ENCODE results near the gene AMZ1.
"Not testable (repeated sequence)": the region's sequence is repeated elsewhere in the genome, so short reads cannot be mapped to it uniquely, and the experiment has no call there.

The AMZ1 gene

GRCh38 chr7:2717293-2718261 lies 29.6 kb downstream of the AMZ1 start:
- peaks cover 19% of the 10 kb centered on the region for H3K36me3 ChIP-seq (ENCODE audit: insufficient read depth, low read length)
- no peak overlapping the region for H3K9ac ChIP-seq (ENCODE audit: low read depth, low read length)
- no peaks in the 10 kb centered on the region for H3K4me1 ChIP-seq (ENCODE audit: insufficient read depth, low read length)
- 94% methylated on average over 47 of the region's 47 CpGs for WGBS
- H3K9me3 ChIP-seq (ENCODE audit: insufficient read depth, low read depth, low read length), result no peaks in the 10 kb centered on the region
- H3K4me3 ChIP-seq (ENCODE audit: low read length), result no peak overlapping the region
- no peak overlapping the region for H3K27ac ChIP-seq (ENCODE audit: low read depth, low read length)
- no peaks in the 10 kb centered on the region for H3K27me3 ChIP-seq (ENCODE audit: insufficient read depth, low read length)

DNA sequence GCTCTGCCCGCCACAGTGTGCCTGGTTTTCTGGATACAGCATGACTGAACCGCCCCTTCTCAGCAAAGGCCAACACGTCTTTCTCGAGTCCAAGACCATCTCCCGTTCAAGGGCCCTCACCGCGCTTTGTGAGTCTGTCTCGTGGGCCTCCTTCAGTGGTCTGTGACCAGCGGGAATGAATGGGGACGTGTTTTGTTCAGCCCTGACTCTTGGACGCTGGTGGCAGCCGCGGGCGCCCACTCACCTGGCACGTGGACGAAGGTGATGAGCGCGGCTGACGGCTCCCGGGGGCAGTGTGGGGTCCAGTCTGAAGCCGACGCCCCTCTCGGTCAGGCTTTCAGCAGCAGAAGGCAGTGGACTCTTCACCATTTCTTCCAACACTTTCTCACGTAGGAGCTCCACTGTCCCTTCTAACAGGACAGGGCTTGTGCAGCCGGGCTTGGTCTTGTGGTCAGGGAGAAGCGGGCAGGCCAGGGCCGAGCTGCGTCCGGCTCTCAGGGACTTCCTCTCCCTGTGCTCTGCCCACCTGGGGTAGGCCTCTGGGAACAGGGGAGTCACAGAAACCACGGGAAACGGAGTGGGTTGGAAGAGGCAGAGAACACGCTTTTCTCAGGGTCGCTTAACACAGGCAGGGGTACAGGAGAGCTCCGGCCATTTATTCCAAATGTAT lies 30.4 kb downstream of the AMZ1 start:
- Histone ChIP-seq H3K27me3 (ENCODE audit: insufficient read depth, low read length) (no peaks in the 10 kb centered on the region), H3K4me3 (ENCODE audit: low read length) (no peak overlapping the region), H3K9ac (ENCODE audit: low read depth, low read length) (no peak overlapping the region), H3K9me3 (ENCODE audit: insufficient read depth, low read depth, low read length) (no peaks in the 10 kb centered on the region), H3K36me3 (ENCODE audit: insufficient read depth, low read length) (peaks cover 21% of the 10 kb centered on the region), H3K27ac (ENCODE audit: low read depth, low read length) (no peak overlapping the region), H3K4me1 (ENCODE audit: insufficient read depth, low read length) (no peaks in the 10 kb centered on the region)
- 93% methylated on average over 34 of the region's 34 CpGs for WGBS

DNA sequence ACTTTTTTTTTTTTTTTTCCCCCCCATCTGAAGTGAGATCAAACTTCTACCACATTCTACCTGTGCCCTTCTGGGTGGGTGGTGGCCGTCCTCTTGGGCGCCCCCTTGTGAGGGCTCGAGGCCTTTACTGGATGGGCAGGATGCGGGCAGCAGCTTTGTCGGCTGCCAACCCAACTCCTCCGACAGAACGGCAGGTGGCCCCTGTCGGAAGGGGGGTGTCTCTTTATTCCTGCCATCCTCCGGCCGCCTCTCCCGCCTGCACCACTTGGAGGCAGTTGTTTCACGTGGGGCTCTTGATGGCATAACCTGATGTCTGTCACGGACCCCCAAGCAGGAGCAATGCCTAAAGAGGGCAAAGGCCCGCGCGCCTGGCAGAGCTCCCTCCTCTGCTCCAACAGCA lies 31.0 kb downstream of the AMZ1 start:
- no peak overlapping the region for H3K27ac ChIP-seq (ENCODE audit: low read depth, low read length)
- H3K4me3 ChIP-seq (ENCODE audit: low read length), result no peak overlapping the region
- H3K9ac ChIP-seq (ENCODE audit: low read depth, low read length), result no peak overlapping the region
- WGBS, result 71% methylated on average over 16 of the region's 16 CpGs
- no peaks in the 10 kb centered on the region for H3K9me3 ChIP-seq (ENCODE audit: insufficient read depth, low read depth, low read length)
- no peaks in the 10 kb centered on the region for H3K27me3 ChIP-seq (ENCODE audit: insufficient read depth, low read length)
- peaks cover 22% of the 10 kb centered on the region for H3K36me3 ChIP-seq (ENCODE audit: insufficient read depth, low read length)
- no peaks in the 10 kb centered on the region for H3K4me1 ChIP-seq (ENCODE audit: insufficient read depth, low read length)

- Histone ChIP-seq H3K4me1 (ENCODE audit: insufficient read depth, low read length) (no peaks in the 10 kb centered on the region), H3K4me3 (ENCODE audit: low read length) (no peak overlapping the region), H3K36me3 (ENCODE audit: insufficient read depth, low read length) (peaks cover 30% of the 10 kb centered on the region), H3K27me3 (ENCODE audit: insufficient read depth, low read length) (no peaks in the 10 kb centered on the region), H3K9me3 (ENCODE audit: insufficient read depth, low read depth, low read length) (no peaks in the 10 kb centered on the region), H3K9ac (ENCODE audit: low read depth, low read length) (no peak overlapping the region), H3K27ac (ENCODE audit: low read depth, low read length) (no peak overlapping the region)
- 93% methylated on average over 16 of the region's 16 CpGs for WGBS
These were observed 32.0 kb downstream of the AMZ1 start for GRCh38 chr7:2720024-2720423.

GRCh38 chr7:2721842-2722241 lies 33.8 kb downstream of the AMZ1 start:
- Histone ChIP-seq H3K4me1 (ENCODE audit: insufficient read depth, low read length) (no peaks in the 10 kb centered on the region), H3K27ac (ENCODE audit: low read depth, low read length) (no peak overlapping the region), H3K9me3 (ENCODE audit: insufficient read depth, low read depth, low read length) (no peaks in the 10 kb centered on the region), H3K27me3 (ENCODE audit: insufficient read depth, low read length) (no peaks in the 10 kb centered on the region), H3K4me3 (ENCODE audit: low read length) (no peak overlapping the region), H3K9ac (ENCODE audit: low read depth, low read length) (no peak overlapping the region), H3K36me3 (ENCODE audit: insufficient read depth, low read length) (peaks cover 31% of the 10 kb centered on the region)
- WGBS, result 97% methylated on average over 19 of the region's 19 CpGs

GRCh38 chr7:2722591-2722990 lies 34.6 kb downstream of the AMZ1 start:
- Histone ChIP-seq H3K36me3 (ENCODE audit: insufficient read depth, low read length) (peaks cover 32% of the 10 kb centered on the region), H3K27me3 (ENCODE audit: insufficient read depth, low read length) (no peaks in the 10 kb centered on the region), H3K4me1 (ENCODE audit: insufficient read depth, low read length) (no peaks in the 10 kb centered on the region), H3K4me3 (ENCODE audit: low read length) (no peak overlapping the region), H3K9ac (ENCODE audit: low read depth, low read length) (no peak overlapping the region), H3K27ac (ENCODE audit: low read depth, low read length) (no peak overlapping the region), H3K9me3 (ENCODE audit: insufficient read depth, low read depth, low read length) (no peaks in the 10 kb centered on the region)
- WGBS, result 97% methylated on average over 4 of the region's 4 CpGs

DNA sequence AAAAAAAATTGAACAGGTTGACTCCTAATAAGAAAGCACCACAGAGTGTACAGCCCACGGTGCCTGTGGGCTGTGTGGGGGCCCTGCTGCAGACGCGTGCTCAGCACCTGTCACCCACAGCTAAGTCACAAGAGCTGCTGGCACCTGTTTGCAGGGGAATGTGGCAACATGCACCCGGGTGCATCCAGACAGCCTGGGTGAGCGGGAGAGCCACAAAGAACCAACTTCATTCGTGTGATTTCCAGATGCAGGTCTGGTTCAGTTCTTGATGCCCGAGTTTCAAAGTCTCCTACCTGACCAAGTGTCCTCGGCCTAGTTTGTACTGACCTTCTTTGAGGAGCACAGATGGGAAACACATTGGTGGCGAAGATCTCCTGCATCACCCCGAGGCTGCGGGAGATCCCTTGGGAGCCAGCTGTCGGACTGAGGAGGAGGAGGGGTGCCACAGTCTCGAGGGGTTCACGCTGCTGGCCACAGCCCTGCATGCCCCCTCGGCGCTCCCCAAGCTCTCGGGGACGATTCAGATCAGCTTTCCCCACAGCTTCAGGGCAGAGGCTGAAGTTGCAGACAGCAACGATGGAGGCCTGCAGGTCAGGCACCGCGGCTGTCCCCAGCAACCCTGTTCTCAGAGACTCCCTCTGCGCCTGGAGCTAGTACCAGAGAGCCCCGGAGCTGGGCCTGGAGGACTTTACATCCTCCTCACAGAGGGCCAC lies 35.3 kb downstream of the AMZ1 start:
- 91% methylated on average over 23 of the region's 23 CpGs for WGBS
- H3K9ac ChIP-seq (ENCODE audit: low read depth, low read length), result no peak overlapping the region
- no peaks in the 10 kb centered on the region for H3K27me3 ChIP-seq (ENCODE audit: insufficient read depth, low read length)
- no peaks in the 10 kb centered on the region for H3K9me3 ChIP-seq (ENCODE audit: insufficient read depth, low read depth, low read length)
- H3K27ac ChIP-seq (ENCODE audit: low read depth, low read length), result no peak overlapping the region
- no peak overlapping the region for H3K4me3 ChIP-seq (ENCODE audit: low read length)
- no peaks in the 10 kb centered on the region for H3K4me1 ChIP-seq (ENCODE audit: insufficient read depth, low read length)
- peaks cover 29% of the 10 kb centered on the region for H3K36me3 ChIP-seq (ENCODE audit: insufficient read depth, low read length)

DNA sequence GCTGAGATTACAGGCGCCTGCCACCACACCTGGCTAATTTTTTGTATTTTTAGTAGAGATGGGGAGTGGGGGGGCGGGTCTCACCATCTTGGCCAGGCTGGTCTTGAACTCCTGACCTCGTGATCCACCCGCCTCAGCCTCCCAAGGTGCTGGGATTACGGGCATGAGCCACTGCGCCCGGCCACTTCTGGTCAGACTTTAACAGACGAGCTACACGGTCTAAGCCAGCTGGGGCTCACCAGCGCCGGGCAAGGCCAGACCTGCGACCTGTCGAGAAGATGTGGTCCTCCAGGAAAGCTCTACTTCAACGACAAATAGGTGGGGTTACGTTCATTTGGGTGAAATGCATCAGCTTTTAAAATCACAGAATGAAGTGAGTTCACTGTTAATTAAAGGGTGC lies 36.0 kb downstream of the AMZ1 start:
- H3K9ac ChIP-seq (ENCODE audit: low read depth, low read length); H3K27ac ChIP-seq (ENCODE audit: low read depth, low read length); H3K4me3 ChIP-seq (ENCODE audit: low read length); H3K4me1 ChIP-seq (ENCODE audit: insufficient read depth, low read length); H3K27me3 ChIP-seq (ENCODE audit: insufficient read depth, low read length); H3K9me3 ChIP-seq (ENCODE audit: insufficient read depth, low read depth, low read length): not testable (repeated sequence)
- WGBS, result 95% methylated on average over 15 of the region's 15 CpGs
- peaks cover 30% of the 10 kb centered on the region for H3K36me3 ChIP-seq (ENCODE audit: insufficient read depth, low read length)

- H3K27ac ChIP-seq (ENCODE audit: low read depth, low read length), result no peak overlapping the region
- 94% methylated on average over 31 of the region's 31 CpGs for WGBS
- H3K4me1 ChIP-seq (ENCODE audit: insufficient read depth, low read length), result no peaks in the 10 kb centered on the region
These were observed 36.6 kb downstream of the AMZ1 start for GRCh38 chr7:2724453-2725177.

DNA sequence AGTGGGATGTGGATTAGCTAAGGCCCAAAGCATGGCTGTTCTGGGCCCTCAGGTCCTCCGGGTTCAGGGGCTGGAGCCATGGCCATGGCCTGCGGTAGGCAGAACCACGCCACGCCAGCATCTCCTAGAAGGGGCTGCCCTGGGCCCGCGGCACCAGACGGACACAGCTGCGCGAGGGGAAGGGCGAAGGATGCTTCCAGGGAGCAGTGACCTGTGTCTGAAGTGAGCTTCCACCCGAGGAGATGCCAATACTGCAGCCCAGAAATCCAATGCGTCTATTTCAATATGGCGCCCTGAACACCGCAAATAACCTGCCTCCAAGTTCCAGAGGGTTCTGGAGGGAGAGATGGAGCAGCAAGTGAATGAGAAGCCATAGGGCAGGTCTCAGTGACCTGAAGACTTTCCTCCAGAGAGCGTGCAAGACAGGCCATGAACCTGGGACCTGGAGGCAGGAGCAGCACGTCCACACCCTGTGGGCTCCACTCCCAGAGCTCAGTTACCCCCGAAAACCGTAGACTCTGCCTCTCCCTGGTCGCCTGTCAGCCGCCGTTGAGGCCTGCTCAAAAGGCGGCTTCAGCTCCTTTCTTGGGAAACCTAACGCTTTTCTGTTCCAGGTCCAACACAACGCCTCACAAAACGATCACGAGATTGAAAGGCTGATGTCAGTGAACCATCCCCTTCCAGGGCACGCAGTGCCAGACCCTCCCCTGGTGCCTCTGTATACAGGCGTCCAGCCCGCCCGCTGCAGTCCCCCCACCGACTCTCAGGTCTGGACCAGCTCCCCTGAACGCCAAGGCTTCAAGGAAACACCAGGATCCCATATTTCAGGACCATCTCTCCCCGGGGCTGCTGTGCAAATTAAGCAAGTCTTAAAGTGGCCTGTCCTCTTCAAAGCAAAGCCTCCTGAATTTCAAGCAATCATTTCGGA lies 37.4 kb downstream of the AMZ1 start:
- H3K9me3 ChIP-seq (ENCODE audit: insufficient read depth, low read depth, low read length), result no peaks in the 10 kb centered on the region
- H3K9ac ChIP-seq (ENCODE audit: low read depth, low read length), result no peak overlapping the region
- H3K4me3 ChIP-seq (ENCODE audit: low read length), result no peak overlapping the region
- H3K36me3 ChIP-seq (ENCODE audit: insufficient read depth, low read length), result peaks cover 39% of the 10 kb centered on the region
- no peaks in the 10 kb centered on the region for H3K4me1 ChIP-seq (ENCODE audit: insufficient read depth, low read length)
- no peak overlapping the region for H3K27ac ChIP-seq (ENCODE audit: low read depth, low read length)
- WGBS, result 93% methylated on average over 34 of the region's 34 CpGs
- no peaks in the 10 kb centered on the region for H3K27me3 ChIP-seq (ENCODE audit: insufficient read depth, low read length)

More at GRCh38 chr7:2724453-2725177, 36.6 kb downstream of the AMZ1 start:
- Histone ChIP-seq H3K36me3 (ENCODE audit: insufficient read depth, low read length) (peaks cover 35% of the 10 kb centered on the region), H3K4me3 (ENCODE audit: low read length) (no peak overlapping the region), H3K9ac (ENCODE audit: low read depth, low read length) (no peak overlapping the region), H3K27me3 (ENCODE audit: insufficient read depth, low read length) (no peaks in the 10 kb centered on the region), H3K9me3 (ENCODE audit: insufficient read depth, low read depth, low read length) (no peaks in the 10 kb centered on the region)

Measured in HUES64 (cell line).